Medulla oblongata (tissue), 1 donor: ENCODE measurements around the gene TMCO5A.
A peak's percentile ranks its signal among the peaks of the same experiment; 100 is the strongest.
"Not testable (repeated sequence)": the region's sequence is repeated elsewhere in the genome, so short reads cannot be mapped to it uniquely, and the experiment has no call there.

Source experiments
- DNase-seq: peaks from one replicate; pipeline ENCODE4 v3.0.0-alpha.2; 2015; ENCODE audit errors: extremely low spot score

The TMCO5A gene

GRCh38 chr15:37934340-37934739 is at the start of gene TMCO5A:
TSS of gene TMCO5A (plus strand) at chr15:37934640. CDS start at chr15:37936324, 1,684 bp downstream.
- no peak for DNase-seq

GRCh38 chr15:37885651-37886050 is 48.8 kb upstream of the TMCO5A start:
- no peak for DNase-seq

- DNase-seq, result no peak
These were observed 46.1 kb upstream of the TMCO5A start for GRCh38 chr15:37888356-37888755.

DNA sequence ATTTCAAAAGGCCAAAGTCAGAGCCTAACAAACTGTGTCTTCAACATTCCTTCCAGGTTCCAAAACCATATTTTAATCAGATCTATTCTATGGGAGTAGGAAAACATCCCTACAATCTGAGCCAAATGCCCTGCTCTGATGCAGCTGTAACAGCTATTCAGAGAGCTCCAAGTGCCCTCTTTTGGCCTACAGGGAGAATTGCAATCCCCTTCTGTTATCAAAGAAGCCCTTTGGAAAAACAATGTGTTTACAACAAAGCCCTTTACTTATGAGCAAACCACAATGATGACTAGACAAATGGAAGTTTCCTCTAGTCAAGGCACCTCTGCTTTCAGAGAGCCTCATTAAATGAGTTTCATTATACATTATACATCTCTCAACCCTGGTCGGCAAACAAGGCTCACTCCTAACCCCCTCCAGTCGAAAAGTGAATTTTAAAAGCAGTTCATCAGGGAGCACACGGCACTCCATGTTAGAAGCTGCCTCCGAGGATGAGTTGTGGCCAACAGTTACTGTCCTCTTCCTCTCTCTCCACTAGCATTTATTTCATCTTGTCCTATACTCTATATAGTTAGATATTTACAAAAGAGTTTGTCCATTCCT is 42.6 kb upstream of the TMCO5A start:
- DNase-seq, result peak; percentile 75

DNA sequence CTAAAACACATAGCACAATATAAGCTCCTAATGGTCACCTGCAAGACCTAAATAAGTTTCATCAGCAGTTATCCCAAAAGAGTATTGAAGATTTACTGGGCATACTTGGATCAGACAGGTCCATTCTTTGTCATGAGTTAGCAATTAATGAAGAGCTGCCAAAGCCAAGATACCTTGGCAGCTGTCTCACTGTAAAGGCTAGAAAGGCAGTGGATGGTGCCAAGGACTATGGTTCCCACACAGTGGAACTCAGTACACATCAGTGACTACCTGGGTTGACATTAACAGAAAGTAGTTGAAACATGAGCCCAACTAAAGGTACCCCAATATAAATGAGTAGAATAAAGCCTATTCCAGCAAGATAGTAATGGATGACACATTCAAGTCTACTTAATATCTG is 41.1 kb upstream of the TMCO5A start:
- DNase-seq, result no peak

DNA sequence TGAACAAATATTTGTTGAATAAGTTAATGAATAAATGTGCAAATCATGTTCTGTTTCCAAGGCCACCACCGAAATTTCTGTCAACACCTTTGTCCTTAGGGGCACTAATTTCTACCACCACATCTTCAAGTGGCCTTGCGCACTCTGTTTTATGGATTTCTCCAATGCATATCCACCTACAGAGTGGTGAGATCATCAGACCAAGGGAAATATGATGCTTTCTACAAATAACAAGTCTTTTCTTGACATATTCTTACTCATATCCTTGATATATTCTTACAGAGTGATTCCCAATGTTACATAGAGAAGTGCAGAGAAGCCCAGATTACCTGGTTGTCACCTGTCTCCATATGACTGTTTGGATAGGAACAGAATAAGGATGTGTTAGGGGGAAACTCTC is 36.1 kb upstream of the TMCO5A start:
- no peak for DNase-seq

DNA sequence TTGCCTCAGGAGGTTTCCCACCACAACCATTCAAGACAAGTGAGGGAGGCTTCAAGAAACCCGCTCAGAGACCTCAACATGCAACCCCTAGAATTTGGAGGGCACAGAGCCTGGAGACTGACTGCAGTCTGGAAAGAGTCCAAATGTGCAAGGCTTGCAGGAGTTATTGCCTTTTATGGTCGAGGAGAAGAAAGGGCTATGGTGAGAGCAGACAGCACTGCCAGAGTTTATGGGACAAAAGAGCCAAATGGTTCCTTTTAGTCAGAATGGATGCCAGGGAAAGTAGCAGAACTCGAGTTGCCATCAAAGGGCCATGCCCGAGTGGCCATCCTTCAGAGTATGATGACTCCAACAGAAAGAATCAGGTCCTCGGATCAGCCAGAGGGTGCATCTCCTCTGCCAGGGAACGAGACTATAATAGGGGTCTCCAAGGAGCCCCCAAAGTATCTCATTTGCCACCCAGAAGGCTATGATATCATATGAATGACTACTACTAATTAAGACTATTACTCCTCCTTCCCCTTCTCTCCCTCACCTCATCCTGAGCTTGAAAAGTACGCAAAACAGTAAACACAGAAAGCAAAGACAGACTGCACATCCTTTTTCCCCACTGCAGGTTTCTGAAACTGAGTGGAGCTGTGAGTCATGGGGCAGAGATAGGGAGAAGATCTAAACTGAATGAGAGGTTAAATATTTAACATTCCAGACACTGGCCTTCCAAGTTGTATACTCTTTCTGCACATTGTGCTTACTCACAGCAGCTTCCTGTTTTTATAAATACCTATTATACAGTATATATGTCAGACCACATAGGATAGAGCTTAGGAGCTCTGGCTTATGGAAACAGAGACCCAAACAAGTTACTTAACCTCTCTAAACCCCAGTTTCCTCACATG is 33.9 kb upstream of the TMCO5A start:
- no peak for DNase-seq

DNA sequence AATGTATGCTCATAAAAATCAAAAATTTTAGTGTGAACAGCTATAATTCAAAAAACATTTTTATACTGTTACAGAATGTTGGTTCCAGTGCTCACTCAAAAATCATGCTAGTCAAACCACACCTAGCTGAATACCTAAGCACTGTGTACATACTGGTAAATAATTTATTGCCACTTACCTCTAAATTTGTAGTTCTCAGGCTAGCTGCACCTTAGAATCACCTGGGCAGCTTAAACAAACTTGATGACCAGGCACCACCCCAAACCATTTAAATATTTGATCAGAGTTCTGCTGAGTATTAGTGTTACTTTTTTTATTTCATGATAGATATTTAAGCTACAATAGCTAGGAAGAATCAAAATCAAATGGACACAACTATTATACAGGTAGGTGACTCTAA is 32.3 kb upstream of the TMCO5A start:
- DNase-seq, result no peak

DNA sequence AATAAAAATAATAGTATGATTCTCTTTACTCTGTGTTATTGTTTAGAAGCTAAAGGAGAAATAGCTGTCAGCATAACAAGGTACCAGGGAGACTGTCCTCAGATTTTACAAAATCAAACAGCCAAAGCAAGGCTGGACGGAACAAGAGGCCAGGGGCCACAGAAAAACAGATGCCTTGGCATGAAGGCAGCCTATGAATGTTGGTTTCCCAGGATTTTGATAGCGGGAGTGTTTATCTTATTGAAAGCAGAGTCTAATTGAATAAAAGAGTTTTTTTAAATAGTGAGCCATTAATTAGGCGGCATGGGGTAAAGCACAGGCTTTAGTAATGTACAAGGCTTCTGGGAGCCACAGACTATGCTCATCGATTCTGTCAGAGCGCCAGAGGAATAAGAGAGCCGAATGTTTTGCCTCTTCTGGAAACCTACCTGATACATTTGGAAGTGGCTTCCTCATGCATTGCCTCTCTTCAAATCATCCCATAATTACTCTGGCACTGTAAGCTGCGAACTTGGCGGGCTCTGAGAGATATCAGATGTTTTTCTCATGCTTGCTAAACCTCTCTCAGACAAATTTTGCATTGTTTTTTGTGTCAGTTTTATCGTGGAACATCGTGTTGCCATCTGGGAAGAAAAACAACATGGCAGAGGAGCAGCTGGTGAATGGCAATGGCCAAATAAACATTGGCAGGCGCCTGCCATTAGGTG is 30.4 kb upstream of the TMCO5A start:
- no peak for DNase-seq

- no peak for DNase-seq
These were observed 27.3 kb upstream of the TMCO5A start for GRCh38 chr15:37907136-37907535.

DNA sequence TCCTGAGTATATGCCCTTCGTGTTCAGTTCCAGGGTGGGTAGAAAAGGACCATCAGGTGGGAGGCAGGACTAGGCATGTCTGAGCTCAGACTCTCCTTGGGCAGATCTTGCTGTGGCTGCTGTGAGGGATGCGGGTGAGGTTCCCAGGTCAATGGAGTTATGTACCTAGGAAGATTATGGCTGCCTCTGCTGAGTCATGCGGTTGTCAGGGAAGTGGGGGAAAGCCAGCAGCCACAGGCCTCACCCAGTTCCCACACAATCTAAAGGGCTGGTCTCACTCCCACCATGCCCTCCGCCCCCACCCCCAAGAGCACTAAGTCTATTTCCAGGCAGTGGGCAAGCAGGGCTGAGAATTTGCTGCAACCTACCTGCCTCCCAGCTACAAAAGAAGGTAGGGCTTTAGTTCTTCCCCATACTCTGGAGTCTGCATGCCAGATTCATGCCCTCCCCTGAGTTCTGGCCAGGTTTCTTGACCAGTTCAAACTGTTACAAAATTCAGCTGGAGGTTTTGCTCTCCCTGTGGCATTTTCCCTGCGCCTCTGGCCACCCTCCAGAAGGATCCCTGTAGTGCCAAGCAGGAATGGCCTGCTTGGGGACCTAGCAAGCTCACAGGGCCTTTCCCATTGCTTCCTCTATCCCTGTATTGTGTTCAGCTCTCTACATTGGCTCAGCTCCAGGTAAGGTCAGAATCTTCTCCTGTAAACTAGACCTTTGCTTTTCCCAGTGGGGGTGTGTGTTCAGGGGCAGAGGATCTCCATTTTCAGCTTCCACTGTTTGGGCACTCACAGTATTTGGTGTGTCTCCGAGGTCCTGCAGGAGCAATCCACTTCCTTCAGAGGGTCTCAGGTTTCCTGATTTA is 12.7 kb upstream of the TMCO5A start:
- DNase-seq, result no peak

DNA sequence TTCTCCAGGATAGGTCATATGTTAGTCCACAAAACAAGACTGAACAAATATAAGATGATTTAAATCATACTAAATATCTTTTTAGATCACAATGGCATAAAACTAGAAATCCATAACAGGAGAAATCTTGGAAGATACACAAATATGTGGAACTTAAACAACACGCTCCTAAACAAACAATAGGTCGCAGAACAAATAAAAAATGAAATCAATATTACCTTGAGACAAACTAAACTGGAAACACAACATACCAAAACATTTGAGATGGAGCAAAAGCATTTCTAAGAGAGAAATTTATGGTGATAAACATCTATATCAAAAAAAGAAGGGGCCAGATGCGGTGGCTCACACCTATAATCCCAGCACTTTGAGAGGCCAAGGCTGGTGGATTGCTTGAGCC is 8.3 kb upstream of the TMCO5A start:
- DNase-seq, result no peak

- DNase-seq, result no peak
These were observed 5.2 kb upstream of the TMCO5A start for GRCh38 chr15:37929238-37929637.

- DNase-seq, result no peak
These were observed 3.1 kb upstream of the TMCO5A start for GRCh38 chr15:37931321-37931720.

GRCh38 chr15:37931868-37932267 is 2.6 kb upstream of the TMCO5A start:
- DNase-seq, result no peak

DNA sequence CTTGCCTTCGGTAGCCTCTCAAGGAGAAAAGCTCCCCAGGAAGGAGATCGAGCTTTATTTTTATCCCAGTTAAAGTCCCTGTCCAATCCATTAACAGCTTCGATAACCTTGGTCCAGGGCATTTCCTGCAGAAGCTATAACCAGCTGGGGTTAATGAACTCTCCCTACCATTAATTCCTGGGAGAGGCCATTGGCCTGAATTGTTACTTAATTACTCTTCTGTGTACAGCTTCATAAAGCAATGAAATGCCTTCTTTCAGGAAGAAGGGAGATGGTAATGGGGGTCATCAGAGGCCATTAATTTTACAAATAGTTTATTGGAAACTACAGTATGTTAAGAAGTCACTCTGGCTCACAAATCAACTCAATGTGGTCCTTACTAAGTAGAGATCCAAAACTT is 1.9 kb upstream of the TMCO5A start:
- no peak for DNase-seq

- no peak for DNase-seq
These were observed 774 bp upstream of the TMCO5A start for GRCh38 chr15:37933666-37934065.

- DNase-seq, result no peak
These were observed 6.4 kb downstream of the TMCO5A start for GRCh38 chr15:37940876-37941275.

GRCh38 chr15:37941779-37942178 is 7.3 kb downstream of the TMCO5A start:
- no peak for DNase-seq

GRCh38 chr15:37951999-37952398 is 17.6 kb downstream of the TMCO5A start:
- DNase-seq, result no peak

DNA sequence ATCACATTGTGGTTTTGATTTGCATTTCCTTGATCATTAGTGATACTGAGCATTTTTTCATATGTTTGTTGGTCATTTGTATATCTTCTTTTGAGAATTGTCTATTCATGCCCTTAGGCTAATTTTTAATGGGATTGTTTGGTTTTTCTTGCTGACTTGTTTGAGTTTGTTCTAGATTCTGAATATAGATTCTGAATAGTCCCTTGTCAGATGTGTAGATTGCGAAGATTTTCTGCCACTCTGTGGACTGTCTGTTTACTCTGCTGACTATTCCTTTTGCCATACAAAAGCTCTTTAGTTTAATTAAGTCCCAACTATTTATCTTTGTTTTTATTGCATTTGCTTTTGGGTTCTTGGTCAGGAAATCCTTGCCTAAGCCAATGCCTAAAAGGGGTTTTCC is 26.3 kb downstream of the TMCO5A start:
- DNase-seq, result not testable (repeated sequence)

- no peak for DNase-seq
These were observed 33.3 kb downstream of the TMCO5A start for GRCh38 chr15:37967788-37968187.
